Nephron (organoid): Measurements from ENCODE around the gene AICDA.
A peak's percentile ranks its signal among the peaks of the same experiment; 100 is the strongest.
"Not testable (repeated sequence)": the region's sequence is repeated elsewhere in the genome, so short reads cannot be mapped to it uniquely, and the experiment has no call there.

Experiments
- H3K27ac Mint-ChIP-seq, 3 experiments: 2 replicates each; pipeline ENCODE4 v1.8.0; 2020; ENCODE audit warnings: mixed read lengths in 3 of 3, mild to moderate bottlenecking in 2 of 3, moderate library complexity in 1 of 3
- H3K27me3 Mint-ChIP-seq: 2 replicates; pipeline ENCODE4 v1.8.0; 2021; ENCODE audit warnings: low read depth, mild to moderate bottlenecking, moderate library complexity, mixed read lengths
- H3K36me3 Mint-ChIP-seq: 2 replicates; pipeline ENCODE4 v1.8.0; 2020; ENCODE audit warnings: low read depth, mixed read lengths
- H3K4me1 Mint-ChIP-seq: 2 replicates; pipeline ENCODE4 v1.8.0; 2020; ENCODE audit warnings: mixed read lengths
- H3K4me3 Mint-ChIP-seq, 3 experiments: 2 replicates each; pipeline ENCODE4 v1.8.0; 2020; ENCODE audit warnings: mild to moderate bottlenecking in 3 of 3, mixed read lengths in 3 of 3, moderate library complexity in 2 of 3
- H3K9me3 Mint-ChIP-seq: 2 replicates; pipeline ENCODE4 v1.8.0; 2020; ENCODE audit warnings: mixed read lengths
- CTCF ChIP-seq, 3 experiments: fragments of 200-600 bp; sonication (generic); IDR thresholded peaks; one replicate each; pipeline ENCODE4 v1.5.0; 2021; ENCODE audit warnings: antibody characterized with exemption in 3 of 3; ENCODE audit not compliant: unreplicated experiment in 3 of 3

Gene AICDA

GRCh38 chr12:8637244-8637643, 24.6 kb upstream of the AICDA start:
- Mint-ChIP-seq H3K4me3 (no peak overlapping the region), H3K27me3 (no peaks in the 10 kb centered on the region)

DNA sequence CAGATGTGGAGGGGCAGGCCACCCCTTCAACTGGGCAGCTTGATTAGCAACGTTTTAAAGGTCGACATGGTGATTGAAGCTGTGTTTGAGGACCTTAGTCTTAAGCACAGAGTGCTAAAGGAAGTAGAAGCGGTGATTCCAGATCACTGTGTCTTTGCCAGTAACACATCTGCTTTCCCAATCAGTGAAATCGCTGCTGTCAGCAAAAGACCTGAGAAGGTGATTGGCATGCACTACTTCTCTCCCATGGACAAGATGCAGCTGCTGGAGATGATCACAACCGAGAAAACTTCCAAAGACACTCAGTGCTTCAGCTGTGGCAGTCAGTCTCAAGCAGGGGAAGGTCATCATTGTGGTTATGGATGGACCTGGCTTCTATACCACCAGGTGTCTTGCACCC, 23.9 kb upstream of the AICDA start:
- TF ChIP-seq CTCF (IDR thresholded peaks at IDR 0.05; ENCODE audit: unreplicated experiment in 3 of 3), result no peak
- Mint-ChIP-seq H3K27ac (peak overlapping the region in 1 of 3 experiments; percentile 30), H3K4me1 (peaks cover 21% of the 10 kb centered on the region), H3K9me3 (peaks cover 5% of the 10 kb centered on the region), H3K4me3 (peak overlapping the region in 1 of 3 experiments; percentile 27), H3K36me3 (no peaks in the 10 kb centered on the region), H3K27me3 (no peaks in the 10 kb centered on the region)

More at GRCh38 chr12:8637244-8637643, 24.6 kb upstream of the AICDA start:
- Mint-ChIP-seq H3K27ac (no peak overlapping the region), H3K4me1 (peaks cover 21% of the 10 kb centered on the region), H3K9me3 (peaks cover 5% of the 10 kb centered on the region), H3K36me3 (no peaks in the 10 kb centered on the region)
- no peak for TF ChIP-seq CTCF (IDR thresholded peaks at IDR 0.05; ENCODE audit: unreplicated experiment in 3 of 3)

- H3K36me3 Mint-ChIP-seq, H3K27me3 Mint-ChIP-seq, H3K4me3 Mint-ChIP-seq, H3K9me3 Mint-ChIP-seq: not testable (repeated sequence)
- Mint-ChIP-seq H3K27ac (peak overlapping the region in 1 of 3 experiments; percentile 30), H3K4me1 (peaks cover 21% of the 10 kb centered on the region)
These were observed 23.3 kb upstream of the AICDA start for GRCh38 chr12:8636007-8636346.

DNA sequence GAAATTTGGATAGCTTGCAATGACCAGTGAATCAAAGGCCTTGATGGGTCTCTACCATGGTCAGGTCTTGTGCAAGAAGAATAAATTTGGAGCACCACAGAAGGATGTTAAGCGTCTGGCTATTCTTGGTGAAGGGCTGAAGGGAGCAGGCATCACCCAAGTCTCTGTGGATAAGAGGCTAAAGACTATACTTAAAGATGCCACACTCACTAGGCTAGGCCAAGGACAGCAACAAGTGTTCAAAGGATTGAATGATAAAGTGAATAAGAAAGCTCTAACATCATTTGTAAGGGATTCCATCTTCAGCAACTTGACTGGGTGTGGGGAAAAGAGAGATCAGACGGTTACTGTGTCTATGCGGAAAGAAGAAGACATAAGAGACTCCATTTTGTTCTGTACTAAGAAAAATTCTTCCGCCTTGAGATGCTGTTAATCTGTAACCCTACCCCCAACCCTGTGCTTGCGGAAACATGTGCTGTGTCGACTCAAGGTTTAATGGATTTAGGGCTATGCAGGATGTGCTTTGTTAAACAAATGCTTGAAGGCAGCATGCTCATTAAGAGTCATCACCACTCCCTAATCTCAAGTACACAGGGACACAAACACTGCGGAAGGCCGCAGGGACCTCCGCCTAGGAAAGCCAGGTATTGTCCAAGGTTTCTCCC, 22.8 kb upstream of the AICDA start:
- not testable (repeated sequence) for H3K27me3 Mint-ChIP-seq, H3K4me3 Mint-ChIP-seq, H3K36me3 Mint-ChIP-seq, H3K9me3 Mint-ChIP-seq
- H3K27ac Mint-ChIP-seq, result peak overlapping the region in 1 of 3 experiments; percentile 30
- H3K4me1 Mint-ChIP-seq, result peaks cover 21% of the 10 kb centered on the region

- H3K4me3 Mint-ChIP-seq, result no peak overlapping the region
These were observed 17.5 kb upstream of the AICDA start for GRCh38 chr12:8630131-8630530.

GRCh38 chr12:8629486-8630033, 16.9 kb upstream of the AICDA start:
- H3K4me1 Mint-ChIP-seq, result peaks cover 8% of the 10 kb centered on the region

More at GRCh38 chr12:8630131-8630530, 17.5 kb upstream of the AICDA start:
- no peak for TF ChIP-seq CTCF (IDR thresholded peaks at IDR 0.05; ENCODE audit: unreplicated experiment in 3 of 3)
- H3K27ac Mint-ChIP-seq, result peak overlapping the region in 1 of 3 experiments; percentile 41
- H3K36me3 Mint-ChIP-seq, result no peaks in the 10 kb centered on the region
- peaks cover 5% of the 10 kb centered on the region for H3K9me3 Mint-ChIP-seq
- no peaks in the 10 kb centered on the region for H3K27me3 Mint-ChIP-seq
- peaks cover 8% of the 10 kb centered on the region for H3K4me1 Mint-ChIP-seq

More at GRCh38 chr12:8629486-8630033, 16.9 kb upstream of the AICDA start:
- peak overlapping the region in 1 of 3 experiments; percentile 41 for H3K27ac Mint-ChIP-seq
- no peak overlapping the region for H3K4me3 Mint-ChIP-seq
- no peaks in the 10 kb centered on the region for H3K36me3 Mint-ChIP-seq
- H3K9me3 Mint-ChIP-seq, result peaks cover 4% of the 10 kb centered on the region
- no peaks in the 10 kb centered on the region for H3K27me3 Mint-ChIP-seq
- TF ChIP-seq CTCF (IDR thresholded peaks at IDR 0.05; ENCODE audit: unreplicated experiment in 3 of 3), result no peak
